ENCODE results near the gene P2RY14. TPM values are rescaled to one million over a fixed set of nuclear protein-coding genes. Genes with fewer than 3 reads are reported as not detected.

The P2RY14 gene
- total and polyA plus RNA-seq, 2 donors (not counting 3 experiments of a cell fraction or from before 2014, with no cell fraction given): not detected

DNA sequence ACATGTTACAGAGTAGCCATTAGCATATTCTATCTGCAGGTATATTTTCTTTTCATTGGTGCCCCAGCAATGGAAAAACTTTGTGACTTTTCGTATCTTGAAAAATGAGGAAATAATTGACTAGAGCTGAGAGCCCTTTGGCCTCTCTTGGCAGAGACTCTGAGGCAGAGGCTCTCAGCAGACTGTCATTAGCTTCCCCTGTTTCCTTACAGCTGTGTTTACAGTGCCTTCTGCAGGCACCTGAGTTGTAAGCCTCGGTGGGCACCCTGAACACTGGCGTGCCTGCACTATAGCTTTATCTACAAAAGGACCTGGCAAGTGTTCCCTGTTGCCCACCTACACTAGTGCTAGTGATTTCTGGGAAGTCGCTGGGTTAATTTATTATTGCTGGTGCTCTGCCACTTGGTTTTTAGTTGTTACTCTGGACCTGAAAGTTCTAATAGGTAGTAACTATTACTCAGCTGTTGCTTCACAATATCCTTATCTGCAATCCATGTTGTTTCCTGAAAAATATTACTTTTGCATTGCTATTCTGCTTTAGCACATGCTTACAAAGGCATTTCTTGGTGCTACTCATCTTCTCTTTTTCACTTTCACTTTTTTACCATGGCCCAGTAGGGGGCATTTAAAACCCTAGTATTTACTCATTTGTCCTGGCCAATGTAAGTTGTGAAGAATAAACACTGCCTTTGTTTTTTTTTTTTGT, 67.5 kb downstream of the P2RY14 start:
- BruUV-seq (replicated peaks): no TSS peak
- no peaks in the 10 kb centered on the region for H3K9me3 ChIP-seq (replicated peaks; ENCODE audit: control insufficient read depth, insufficient read depth, low read length)
- no peak overlapping the region for H2AFZ ChIP-seq (ENCODE audit: low read depth, low read length)
- no peaks in the 10 kb centered on the region for H4K20me1 ChIP-seq (replicated peaks; ENCODE audit: control insufficient read depth, extremely low read depth, insufficient read depth, low read length)
- H3K9ac ChIP-seq (replicated peaks; ENCODE audit: extremely low read depth, insufficient read depth, low read length): no peak overlapping the region
- dilution Hi-C loops (cut with MboI; ENCODE audit: extremely low pct_ligation_motif_present, low sequenced_read_pairs) (no loop called here), intact Hi-C loops (cut with micrococcal nuclease) (no loop called here)
- DNase-seq (ENCODE audit: low read depth, low spot score) (no peak), FAIRE-seq (no peak)
- ChIA-PET POLR2A (no interaction called here), CTCF (interaction anchor here (0.6 to 1.2 kb wide), 3 partner anchors 9 to 17 kb away, joined by 3 to 5 read pairs (median 4); no protein-coding TSS in a partner anchor)
- H3K27me3 ChIP-seq (ENCODE audit: control insufficient read depth in 2 of 2, insufficient read depth in 2 of 2, low read length in 2 of 2): peaks cover 0 to 4% of the 10 kb centered on the region in 2 experiments
- H3K79me2 ChIP-seq (ENCODE audit: control insufficient read depth, insufficient read depth, low read length): no peaks in the 10 kb centered on the region
- no peaks in the 10 kb centered on the region for H3K9me1 ChIP-seq (replicated peaks; ENCODE audit: control insufficient read depth, extremely low read depth, insufficient read depth, low read length)
- no peak overlapping the region for H3K4me3 ChIP-seq (replicated peaks in 1 of 3; ENCODE audit: insufficient read depth in 1 of 3, low read depth in 1 of 3, low read length in 3 of 3)
- no peak overlapping the region for H3K4me2 ChIP-seq (ENCODE audit: insufficient read depth, low read length)
- H3K36me3 ChIP-seq (ENCODE audit: control insufficient read depth in 2 of 2, extremely low read depth in 1 of 2, insufficient read depth in 2 of 2, low read length in 2 of 2): no peaks in the 10 kb centered on the region
- no peaks in the 10 kb centered on the region for H3K4me1 ChIP-seq (ENCODE audit: control insufficient read depth, extremely low read depth, insufficient read depth, low read length)
- TF ChIP-seq, protein P1, sequence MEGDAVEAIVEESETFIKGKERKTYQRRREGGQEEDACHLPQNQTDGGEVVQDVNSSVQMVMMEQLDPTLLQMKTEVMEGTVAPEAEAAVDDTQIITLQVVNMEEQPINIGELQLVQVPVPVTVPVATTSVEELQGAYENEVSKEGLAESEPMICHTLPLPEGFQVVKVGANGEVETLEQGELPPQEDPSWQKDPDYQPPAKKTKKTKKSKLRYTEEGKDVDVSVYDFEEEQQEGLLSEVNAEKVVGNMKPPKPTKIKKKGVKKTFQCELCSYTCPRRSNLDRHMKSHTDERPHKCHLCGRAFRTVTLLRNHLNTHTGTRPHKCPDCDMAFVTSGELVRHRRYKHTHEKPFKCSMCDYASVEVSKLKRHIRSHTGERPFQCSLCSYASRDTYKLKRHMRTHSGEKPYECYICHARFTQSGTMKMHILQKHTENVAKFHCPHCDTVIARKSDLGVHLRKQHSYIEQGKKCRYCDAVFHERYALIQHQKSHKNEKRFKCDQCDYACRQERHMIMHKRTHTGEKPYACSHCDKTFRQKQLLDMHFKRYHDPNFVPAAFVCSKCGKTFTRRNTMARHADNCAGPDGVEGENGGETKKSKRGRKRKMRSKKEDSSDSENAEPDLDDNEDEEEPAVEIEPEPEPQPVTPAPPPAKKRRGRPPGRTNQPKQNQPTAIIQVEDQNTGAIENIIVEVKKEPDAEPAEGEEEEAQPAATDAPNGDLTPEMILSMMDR (IDR thresholded peaks at IDR 0.05; ENCODE audit: extremely low read depth in 1 of 2, insufficient read depth in 1 of 2, low read depth in 1 of 2, low read length in 2 of 2): no peak
- TF ChIP-seq GATA2 (IDR thresholded peaks at IDR 0.05; ENCODE audit: insufficient read depth, insufficient read length, low read depth, low read length): no peak
- TF ChIP-seq EZH2 (IDR thresholded peaks at IDR 0.05; ENCODE audit: borderline replicate concordance, low read depth, low read length, severe bottlenecking): no peak
- no peak for TF ChIP-seq POLR2A (IDR thresholded peaks at IDR 0.05; ENCODE audit: low read depth, low read length)
- no peak for TF ChIP-seq MYC (IDR thresholded peaks at IDR 0.05; ENCODE audit: low read depth, low read length)
- no peak for TF ChIP-seq FOS (IDR thresholded peaks at IDR 0.05; ENCODE audit: borderline replicate concordance, insufficient read depth, low read length)
- no peak for TF ChIP-seq JUN (IDR thresholded peaks at IDR 0.05; ENCODE audit: borderline replicate concordance, insufficient read depth, insufficient read length, low read depth)
- TF ChIP-seq, protein P2, sequence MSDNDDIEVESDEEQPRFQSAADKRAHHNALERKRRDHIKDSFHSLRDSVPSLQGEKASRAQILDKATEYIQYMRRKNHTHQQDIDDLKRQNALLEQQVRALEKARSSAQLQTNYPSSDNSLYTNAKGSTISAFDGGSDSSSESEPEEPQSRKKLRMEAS (IDR thresholded peaks at IDR 0.05; ENCODE audit: insufficient read depth, insufficient read length): no peak
- no peak for TF ChIP-seq POLR2AphosphoS5 (IDR thresholded peaks at IDR 0.05; ENCODE audit: insufficient read depth, low read depth, low read length)
- no peak overlapping the region for H3K27ac ChIP-seq (ENCODE audit: insufficient read depth, low read depth, low read length)

Measured in endothelial cell of umbilical vein (primary cell).